Measurements from ENCODE around the gene KCNK5.

DNA sequence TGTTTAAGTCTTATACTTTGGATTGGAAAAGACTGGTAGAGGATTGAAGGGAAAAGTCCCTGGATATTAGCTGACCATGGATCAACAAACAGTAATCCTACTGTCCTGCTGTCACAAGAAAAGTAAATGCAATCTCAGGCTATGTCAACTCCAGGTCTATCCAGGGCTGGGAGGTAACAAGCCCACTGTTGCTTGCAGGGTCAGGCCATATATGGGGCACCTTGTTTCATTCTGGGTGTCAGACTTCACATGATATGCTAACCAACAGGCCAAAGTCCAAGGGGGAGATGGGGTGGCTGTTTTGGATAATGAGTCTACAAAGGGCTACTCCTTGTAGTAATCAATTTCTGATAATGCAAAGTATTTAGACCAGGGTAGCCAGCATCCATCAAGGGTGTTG is 30.7 kb downstream of the KCNK5 start:
- TF ChIP-seq, protein P1, sequence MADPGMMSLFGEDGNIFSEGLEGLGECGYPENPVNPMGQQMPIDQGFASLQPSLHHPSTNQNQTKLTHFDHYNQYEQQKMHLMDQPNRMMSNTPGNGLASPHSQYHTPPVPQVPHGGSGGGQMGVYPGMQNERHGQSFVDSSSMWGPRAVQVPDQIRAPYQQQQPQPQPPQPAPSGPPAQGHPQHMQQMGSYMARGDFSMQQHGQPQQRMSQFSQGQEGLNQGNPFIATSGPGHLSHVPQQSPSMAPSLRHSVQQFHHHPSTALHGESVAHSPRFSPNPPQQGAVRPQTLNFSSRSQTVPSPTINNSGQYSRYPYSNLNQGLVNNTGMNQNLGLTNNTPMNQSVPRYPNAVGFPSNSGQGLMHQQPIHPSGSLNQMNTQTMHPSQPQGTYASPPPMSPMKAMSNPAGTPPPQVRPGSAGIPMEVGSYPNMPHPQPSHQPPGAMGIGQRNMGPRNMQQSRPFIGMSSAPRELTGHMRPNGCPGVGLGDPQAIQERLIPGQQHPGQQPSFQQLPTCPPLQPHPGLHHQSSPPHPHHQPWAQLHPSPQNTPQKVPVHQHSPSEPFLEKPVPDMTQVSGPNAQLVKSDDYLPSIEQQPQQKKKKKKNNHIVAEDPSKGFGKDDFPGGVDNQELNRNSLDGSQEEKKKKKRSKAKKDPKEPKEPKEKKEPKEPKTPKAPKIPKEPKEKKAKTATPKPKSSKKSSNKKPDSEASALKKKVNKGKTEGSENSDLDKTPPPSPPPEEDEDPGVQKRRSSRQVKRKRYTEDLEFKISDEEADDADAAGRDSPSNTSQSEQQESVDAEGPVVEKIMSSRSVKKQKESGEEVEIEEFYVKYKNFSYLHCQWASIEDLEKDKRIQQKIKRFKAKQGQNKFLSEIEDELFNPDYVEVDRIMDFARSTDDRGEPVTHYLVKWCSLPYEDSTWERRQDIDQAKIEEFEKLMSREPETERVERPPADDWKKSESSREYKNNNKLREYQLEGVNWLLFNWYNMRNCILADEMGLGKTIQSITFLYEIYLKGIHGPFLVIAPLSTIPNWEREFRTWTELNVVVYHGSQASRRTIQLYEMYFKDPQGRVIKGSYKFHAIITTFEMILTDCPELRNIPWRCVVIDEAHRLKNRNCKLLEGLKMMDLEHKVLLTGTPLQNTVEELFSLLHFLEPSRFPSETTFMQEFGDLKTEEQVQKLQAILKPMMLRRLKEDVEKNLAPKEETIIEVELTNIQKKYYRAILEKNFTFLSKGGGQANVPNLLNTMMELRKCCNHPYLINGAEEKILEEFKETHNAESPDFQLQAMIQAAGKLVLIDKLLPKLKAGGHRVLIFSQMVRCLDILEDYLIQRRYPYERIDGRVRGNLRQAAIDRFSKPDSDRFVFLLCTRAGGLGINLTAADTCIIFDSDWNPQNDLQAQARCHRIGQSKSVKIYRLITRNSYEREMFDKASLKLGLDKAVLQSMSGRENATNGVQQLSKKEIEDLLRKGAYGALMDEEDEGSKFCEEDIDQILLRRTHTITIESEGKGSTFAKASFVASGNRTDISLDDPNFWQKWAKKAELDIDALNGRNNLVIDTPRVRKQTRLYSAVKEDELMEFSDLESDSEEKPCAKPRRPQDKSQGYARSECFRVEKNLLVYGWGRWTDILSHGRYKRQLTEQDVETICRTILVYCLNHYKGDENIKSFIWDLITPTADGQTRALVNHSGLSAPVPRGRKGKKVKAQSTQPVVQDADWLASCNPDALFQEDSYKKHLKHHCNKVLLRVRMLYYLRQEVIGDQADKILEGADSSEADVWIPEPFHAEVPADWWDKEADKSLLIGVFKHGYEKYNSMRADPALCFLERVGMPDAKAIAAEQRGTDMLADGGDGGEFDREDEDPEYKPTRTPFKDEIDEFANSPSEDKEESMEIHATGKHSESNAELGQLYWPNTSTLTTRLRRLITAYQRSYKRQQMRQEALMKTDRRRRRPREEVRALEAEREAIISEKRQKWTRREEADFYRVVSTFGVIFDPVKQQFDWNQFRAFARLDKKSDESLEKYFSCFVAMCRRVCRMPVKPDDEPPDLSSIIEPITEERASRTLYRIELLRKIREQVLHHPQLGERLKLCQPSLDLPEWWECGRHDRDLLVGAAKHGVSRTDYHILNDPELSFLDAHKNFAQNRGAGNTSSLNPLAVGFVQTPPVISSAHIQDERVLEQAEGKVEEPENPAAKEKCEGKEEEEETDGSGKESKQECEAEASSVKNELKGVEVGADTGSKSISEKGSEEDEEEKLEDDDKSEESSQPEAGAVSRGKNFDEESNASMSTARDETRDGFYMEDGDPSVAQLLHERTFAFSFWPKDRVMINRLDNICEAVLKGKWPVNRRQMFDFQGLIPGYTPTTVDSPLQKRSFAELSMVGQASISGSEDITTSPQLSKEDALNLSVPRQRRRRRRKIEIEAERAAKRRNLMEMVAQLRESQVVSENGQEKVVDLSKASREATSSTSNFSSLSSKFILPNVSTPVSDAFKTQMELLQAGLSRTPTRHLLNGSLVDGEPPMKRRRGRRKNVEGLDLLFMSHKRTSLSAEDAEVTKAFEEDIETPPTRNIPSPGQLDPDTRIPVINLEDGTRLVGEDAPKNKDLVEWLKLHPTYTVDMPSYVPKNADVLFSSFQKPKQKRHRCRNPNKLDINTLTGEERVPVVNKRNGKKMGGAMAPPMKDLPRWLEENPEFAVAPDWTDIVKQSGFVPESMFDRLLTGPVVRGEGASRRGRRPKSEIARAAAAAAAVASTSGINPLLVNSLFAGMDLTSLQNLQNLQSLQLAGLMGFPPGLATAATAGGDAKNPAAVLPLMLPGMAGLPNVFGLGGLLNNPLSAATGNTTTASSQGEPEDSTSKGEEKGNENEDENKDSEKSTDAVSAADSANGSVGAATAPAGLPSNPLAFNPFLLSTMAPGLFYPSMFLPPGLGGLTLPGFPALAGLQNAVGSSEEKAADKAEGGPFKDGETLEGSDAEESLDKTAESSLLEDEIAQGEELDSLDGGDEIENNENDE (IDR thresholded peaks at IDR 0.05; ENCODE audit: insufficient replicate concordance, low read length): no peak
- TF ChIP-seq TBP (IDR thresholded peaks at IDR 0.05; ENCODE audit: low read depth, low read length) (no peak), RXRA (IDR thresholded peaks at IDR 0.05; ENCODE audit: insufficient read depth, low read depth, low read length) (no peak), PHF8 (conservative IDR thresholded peaks at IDR 0.05; ENCODE audit: low read depth, low read length) (no peak), NRF1 (IDR thresholded peaks at IDR 0.05; ENCODE audit: low read depth, low read length) (no peak), CHD1 (IDR thresholded peaks at IDR 0.05; ENCODE audit: low read depth, low read length) (no peak), TAF1 (IDR thresholded peaks at IDR 0.05; ENCODE audit: low read depth, low read length) (no peak)
- TF ChIP-seq, protein P2, sequence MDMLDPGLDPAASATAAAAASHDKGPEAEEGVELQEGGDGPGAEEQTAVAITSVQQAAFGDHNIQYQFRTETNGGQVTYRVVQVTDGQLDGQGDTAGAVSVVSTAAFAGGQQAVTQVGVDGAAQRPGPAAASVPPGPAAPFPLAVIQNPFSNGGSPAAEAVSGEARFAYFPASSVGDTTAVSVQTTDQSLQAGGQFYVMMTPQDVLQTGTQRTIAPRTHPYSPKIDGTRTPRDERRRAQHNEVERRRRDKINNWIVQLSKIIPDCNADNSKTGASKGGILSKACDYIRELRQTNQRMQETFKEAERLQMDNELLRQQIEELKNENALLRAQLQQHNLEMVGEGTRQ (IDR thresholded peaks at IDR 0.05; ENCODE audit: low read length): no peak
- TF ChIP-seq, protein P3, sequence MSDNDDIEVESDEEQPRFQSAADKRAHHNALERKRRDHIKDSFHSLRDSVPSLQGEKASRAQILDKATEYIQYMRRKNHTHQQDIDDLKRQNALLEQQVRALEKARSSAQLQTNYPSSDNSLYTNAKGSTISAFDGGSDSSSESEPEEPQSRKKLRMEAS (IDR thresholded peaks at IDR 0.05): no peak
- TF ChIP-seq, protein P4, sequence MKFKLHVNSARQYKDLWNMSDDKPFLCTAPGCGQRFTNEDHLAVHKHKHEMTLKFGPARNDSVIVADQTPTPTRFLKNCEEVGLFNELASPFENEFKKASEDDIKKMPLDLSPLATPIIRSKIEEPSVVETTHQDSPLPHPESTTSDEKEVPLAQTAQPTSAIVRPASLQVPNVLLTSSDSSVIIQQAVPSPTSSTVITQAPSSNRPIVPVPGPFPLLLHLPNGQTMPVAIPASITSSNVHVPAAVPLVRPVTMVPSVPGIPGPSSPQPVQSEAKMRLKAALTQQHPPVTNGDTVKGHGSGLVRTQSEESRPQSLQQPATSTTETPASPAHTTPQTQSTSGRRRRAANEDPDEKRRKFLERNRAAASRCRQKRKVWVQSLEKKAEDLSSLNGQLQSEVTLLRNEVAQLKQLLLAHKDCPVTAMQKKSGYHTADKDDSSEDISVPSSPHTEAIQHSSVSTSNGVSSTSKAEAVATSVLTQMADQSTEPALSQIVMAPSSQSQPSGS (IDR thresholded peaks at IDR 0.05; ENCODE audit: low read length): no peak
